NCI-H128 (cell line): ENCODE measurements around the gene BMPER.

Experiments used
- DNase-seq: peaks from one replicate; lab custom pipeline; 2025; ENCODE audit not compliant: unreplicated experiment; lab: John Stamatoyannopoulos, UW

Gene BMPER

DNA sequence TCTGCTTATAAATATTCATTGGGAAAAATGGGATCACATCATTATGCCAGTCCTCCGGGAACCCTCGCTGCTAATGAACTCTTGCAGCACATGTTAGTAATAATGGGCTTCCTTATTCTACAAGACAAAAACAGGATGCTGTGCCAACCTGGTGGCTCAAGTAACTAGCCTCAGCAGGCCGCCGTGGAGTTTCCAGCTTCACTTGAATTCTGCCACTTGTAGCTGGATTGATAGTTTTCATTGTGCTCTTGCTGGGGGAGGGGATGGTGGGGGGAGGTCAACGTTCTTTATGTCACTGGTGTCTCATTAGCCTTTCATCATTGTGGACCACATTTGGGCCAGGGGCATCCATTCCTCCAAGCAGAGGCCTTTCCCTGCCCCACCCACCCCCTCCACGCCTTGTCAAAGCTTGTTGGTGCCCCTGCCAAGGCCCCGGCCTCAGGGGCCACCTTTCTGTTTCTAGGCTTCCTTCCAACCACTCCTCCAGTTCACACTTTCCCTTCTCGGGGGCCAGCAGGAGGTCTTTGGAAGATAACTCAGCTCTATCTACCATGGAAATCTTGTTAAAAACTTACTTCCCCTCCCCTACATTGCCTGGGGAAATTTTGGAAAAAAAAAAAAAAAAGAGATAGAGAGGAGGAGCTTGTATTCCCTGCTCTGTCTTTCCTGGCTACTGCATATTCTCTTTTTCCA, 153.9 kb downstream of the BMPER start:
- DNase-seq = peak; percentile 14

DNA sequence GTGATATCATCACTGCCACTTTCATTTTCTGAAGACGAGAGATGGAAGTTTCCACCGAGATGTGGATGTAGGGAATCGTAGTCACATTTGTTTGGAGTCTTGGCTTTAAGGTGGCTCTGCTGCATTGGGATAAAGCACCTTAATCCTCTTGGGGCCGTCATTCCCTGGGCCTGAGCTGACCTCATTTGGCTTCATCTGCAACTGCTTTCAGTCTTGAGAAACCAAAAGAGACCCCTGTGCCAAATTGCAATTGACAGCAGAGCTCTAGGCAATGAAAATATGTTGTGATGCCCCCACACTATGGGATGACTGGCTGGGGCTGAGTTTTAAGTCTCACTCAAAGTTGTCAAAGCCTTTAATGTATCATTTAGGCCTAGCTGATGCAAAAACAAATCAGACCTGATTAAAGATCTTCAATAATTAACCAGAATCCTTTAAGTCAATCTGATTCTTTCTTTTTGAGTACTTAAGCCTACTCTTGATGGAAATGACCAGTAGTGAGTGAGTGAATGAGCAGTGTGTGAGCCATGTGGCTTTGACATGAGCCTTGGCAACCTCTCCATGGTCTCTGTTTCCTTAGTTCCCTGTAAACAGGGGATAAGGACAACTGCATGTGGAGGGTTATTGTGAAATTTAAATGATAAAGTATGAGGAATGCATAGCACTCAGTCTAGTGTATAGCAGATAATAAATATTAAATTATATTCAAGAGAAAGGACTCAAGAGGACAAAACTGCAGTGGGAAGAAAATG, 155.0 kb downstream of the BMPER start:
- no peak for DNase-seq

DNA sequence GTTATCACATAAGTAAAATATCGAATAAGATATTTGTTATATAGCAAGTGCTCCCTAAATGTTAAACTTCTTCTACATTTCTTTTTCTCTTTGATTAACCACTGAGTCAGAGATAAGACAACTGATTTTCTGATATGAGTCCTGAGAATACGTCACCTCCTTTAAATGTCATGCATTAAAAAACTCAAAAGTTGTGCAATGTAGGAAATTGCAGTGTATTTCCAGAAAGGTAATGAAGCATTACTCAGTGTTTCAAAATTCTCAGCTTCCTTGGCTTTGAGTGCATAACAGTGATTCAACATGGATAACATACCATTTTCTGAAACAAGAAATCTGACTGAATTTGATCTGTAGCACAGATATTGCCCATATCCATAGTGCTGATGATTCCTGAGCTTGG, 155.8 kb downstream of the BMPER start:
- DNase-seq = no peak

GRCh38 chr7:34062341-34062740, 157.0 kb downstream of the BMPER start:
- DNase-seq = no peak

DNA sequence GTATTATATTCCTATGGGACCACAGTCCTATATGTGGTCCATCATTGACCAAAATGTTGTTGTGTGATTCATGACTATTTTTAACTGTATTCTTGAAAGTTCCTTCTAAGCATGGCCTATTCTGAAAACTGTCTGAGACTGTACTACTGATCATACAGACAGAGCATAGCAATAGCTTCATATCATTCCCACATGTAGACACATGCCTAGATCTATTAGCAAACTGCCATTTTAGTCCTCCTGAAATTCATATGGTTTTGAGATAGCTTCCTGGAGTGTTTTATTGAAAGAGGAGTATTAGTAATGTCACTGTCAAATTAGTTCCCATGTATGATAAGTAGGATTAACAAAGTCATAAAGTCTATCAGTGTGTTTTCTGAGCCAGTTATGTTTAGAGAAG, 157.5 kb downstream of the BMPER start:
- no peak for DNase-seq

DNA sequence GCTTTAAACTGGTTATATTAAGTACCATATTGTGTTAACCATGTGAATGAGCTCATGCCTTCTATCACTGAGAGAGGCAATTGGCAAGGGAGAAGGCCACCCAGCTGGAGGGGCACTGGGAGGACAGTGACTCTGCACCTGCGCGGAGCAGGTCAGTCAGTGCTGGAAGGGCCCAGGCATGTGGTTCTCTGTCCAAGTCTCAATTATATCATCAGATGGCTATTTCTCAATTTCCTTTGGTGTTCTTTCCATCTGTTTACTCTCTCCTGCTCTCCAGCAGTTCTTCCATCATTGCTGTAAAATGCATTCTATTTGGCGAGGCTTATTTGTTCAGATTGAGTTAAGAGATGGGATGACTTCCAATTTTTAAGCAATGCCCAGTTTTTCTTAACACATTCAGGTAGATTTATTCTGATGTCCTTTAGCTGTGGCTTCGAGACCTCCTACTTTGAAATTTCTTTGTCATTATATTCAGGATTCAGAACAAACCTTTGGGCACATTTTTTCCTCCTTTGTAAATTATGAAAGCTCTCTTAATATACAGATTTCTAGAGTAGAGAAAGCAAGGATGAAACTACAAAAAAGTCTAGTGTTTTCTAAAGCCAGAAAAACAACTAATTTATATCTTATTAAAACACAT, 159.3 kb downstream of the BMPER start:
- DNase-seq = no peak

GRCh38 chr7:34066411-34066810, 161.1 kb downstream of the BMPER start:
- no peak for DNase-seq

DNA sequence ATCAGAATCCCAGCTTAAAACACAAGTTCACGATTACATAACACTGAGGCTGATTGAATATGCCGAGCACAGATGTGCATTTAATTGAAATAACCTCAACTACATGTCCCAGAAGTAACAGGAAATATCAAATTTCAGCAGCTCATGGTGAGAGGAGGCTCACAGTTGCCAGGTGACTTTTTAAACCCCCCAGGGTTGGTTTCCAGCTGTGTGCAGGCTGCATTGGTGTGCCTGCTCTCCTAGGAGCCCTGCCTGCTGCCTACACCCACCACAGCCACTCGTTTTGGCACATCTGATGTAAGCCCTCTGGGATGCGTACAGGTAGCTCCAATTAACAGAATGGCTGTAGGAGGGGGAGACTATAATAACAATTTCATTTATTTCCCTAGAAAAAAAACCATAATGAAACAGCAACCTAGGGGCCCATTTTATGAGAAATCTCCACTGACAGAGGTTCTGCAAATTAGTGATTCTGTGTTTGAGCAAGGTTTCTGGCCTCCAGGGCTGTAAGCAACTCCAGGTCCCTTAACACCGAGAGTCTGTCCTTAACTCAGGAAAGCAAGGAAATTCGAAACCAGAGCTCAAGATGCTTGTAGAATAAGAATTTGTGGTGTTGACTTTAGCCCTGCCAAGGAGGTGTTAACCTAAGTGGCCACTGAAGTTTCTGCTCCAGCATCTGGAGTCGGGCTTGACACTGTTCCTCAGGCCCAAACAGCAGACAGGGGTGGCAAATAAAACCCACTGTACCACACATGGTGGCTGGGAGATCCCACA, 161.9 kb downstream of the BMPER start:
- peak; percentile 7 for DNase-seq

GRCh38 chr7:34069676-34070075, 164.3 kb downstream of the BMPER start:
- DNase-seq = no peak

DNA sequence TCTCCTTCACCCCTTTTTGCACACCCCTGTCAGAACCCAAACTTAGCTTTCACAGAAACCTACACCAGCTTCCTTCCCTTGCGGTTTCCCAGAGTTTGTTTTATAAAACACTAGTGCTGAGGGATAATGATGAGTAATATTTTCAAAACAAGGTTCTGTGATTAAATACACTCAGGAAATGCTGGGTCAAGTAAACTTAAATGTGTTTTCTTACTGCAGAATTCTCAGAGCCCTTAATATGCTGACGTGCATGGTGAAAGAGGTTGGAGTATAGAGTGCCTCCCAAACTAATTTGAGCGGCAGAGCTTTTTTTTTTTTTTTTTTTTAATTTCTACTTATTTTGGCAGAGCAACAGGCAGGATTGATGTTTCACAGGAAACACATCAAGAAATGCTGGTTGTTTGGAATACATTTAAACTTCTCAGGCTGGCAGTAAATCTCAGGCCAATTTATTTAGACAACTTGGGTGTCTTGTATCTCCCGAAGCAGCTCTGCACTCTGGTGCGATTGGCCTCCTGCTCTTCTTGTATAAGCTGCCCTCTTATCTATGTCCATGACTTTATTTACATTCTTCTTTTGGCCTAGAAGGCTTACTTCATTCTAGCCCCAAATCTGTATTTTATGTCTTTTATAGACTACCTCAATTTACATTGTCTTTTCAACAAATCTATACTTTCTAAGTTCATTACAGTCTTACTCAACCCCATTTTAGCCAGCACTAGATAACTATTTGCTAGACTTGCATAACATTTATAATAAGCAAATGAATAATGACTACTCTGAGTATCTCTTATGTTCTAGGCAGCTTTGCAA, 165.4 kb downstream of the BMPER start:
- no peak for DNase-seq

- no peak for DNase-seq
Measured at GRCh38 chr7:34073676-34074075, 168.3 kb downstream of the BMPER start.

GRCh38 chr7:34074421-34074820, 169.1 kb downstream of the BMPER start:
- DNase-seq = no peak

GRCh38 chr7:34075523-34076370, 170.4 kb downstream of the BMPER start:
- DNase-seq = no peak

GRCh38 chr7:34077168-34077567, 171.8 kb downstream of the BMPER start:
- DNase-seq = no peak

- DNase-seq = no peak
Measured at GRCh38 chr7:34078864-34079263, 173.5 kb downstream of the BMPER start.

DNA sequence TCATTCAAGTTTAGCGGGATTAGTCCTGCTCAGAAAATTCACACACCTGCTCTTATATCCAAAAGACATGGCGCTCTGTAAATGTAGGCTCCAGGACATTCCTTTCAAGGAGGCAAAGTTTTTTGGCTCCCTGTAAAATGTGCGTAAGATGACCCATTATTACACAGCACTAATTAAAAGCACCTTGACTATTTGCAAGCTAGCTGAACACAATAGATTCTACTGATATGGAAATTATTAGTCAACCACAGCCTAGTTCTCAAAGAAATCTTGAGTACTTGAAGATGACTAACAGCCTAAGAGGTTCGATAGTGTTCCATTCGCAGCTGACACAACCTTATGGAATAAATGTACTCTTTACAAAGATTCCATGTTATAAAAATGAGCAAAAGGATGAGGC, 175.2 kb downstream of the BMPER start:
- DNase-seq = no peak

- DNase-seq = no peak
Measured at GRCh38 chr7:34081935-34082334, 176.6 kb downstream of the BMPER start.

- no peak for DNase-seq
Measured at GRCh38 chr7:34083440-34083839, 178.1 kb downstream of the BMPER start.

GRCh38 chr7:34084651-34085050, 179.3 kb downstream of the BMPER start:
- DNase-seq = no peak

DNA sequence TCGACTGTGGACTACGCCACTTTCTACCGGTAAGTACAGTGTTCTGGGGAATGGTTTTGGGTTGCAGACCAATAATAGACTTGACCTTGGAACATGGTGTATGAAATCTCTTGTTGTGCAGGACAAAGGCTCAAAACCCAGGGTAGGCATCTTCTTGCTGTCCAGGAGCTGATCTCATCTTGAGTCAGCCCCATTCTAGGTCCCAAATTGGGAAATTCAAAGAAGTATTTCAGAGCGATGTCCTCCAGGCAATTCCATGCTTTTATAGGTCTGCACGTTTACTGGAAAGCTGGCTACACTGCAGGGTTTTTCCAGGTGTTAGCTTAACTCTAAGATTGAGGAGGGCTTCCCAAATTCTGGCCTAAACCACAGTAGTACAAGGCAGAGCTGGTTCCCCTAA, 180.7 kb downstream of the BMPER start:
- DNase-seq = no peak
